ENCODE measurements around the gene ADGRG3. TPM values are rescaled to one million over a fixed set of nuclear protein-coding genes. Genes with fewer than 3 reads are reported as not detected.
"Not testable (repeated sequence)": the region's sequence is repeated elsewhere in the genome, so short reads cannot be mapped to it uniquely, and the experiment has no call there.

ADGRG3 gene
- total RNA-seq, 1 donor from 2014 or later, result not detected

GRCh38 chr16:57709663-57710062, 41.6 kb downstream of the ADGRG3 start:
- Mint-ChIP-seq H3K27ac (ENCODE audit: unreplicated experiment) (no peak overlapping the region), H3K9me3 (ENCODE audit: unreplicated experiment) (no peaks in the 10 kb centered on the region), H3K4me1 (ENCODE audit: unreplicated experiment) (no peaks in the 10 kb centered on the region), H3K36me3 (ENCODE audit: unreplicated experiment) (no peaks in the 10 kb centered on the region), H3K4me3 (ENCODE audit: unreplicated experiment) (no peak overlapping the region), H3K27me3 (ENCODE audit: unreplicated experiment) (peaks cover 72% of the 10 kb centered on the region)
- no peak for DNase-seq (ENCODE audit: extremely low spot score, unreplicated experiment)
- TF ChIP-seq, protein P1, sequence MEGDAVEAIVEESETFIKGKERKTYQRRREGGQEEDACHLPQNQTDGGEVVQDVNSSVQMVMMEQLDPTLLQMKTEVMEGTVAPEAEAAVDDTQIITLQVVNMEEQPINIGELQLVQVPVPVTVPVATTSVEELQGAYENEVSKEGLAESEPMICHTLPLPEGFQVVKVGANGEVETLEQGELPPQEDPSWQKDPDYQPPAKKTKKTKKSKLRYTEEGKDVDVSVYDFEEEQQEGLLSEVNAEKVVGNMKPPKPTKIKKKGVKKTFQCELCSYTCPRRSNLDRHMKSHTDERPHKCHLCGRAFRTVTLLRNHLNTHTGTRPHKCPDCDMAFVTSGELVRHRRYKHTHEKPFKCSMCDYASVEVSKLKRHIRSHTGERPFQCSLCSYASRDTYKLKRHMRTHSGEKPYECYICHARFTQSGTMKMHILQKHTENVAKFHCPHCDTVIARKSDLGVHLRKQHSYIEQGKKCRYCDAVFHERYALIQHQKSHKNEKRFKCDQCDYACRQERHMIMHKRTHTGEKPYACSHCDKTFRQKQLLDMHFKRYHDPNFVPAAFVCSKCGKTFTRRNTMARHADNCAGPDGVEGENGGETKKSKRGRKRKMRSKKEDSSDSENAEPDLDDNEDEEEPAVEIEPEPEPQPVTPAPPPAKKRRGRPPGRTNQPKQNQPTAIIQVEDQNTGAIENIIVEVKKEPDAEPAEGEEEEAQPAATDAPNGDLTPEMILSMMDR (IDR thresholded peaks at IDR 0.05), result no peak

DNA sequence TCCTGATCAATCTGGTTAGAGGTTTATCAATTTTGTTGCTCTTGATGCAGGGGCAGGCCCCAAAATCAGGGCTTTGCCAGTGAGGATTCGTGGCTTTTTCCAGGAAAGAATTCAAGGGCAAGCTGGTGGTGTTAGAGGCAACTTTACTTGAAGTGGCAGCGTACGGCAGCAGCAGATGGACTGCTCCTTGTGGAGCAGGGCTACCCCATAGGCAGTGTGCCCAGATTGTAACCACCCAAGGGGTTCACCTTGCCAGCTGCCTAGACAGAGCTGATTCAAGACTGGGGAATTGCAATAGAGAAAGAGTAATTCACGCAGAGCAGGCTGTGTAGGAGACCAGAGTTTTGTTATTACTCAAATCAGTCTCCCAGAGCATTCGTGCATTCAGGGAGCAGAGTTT, 43.2 kb downstream of the ADGRG3 start:
- Mint-ChIP-seq H3K36me3 (ENCODE audit: unreplicated experiment) (no peaks in the 10 kb centered on the region), H3K4me3 (ENCODE audit: unreplicated experiment) (no peak overlapping the region), H3K9me3 (ENCODE audit: unreplicated experiment) (no peaks in the 10 kb centered on the region), H3K27me3 (ENCODE audit: unreplicated experiment) (peaks cover 83% of the 10 kb centered on the region), H3K27ac (ENCODE audit: unreplicated experiment) (no peak overlapping the region), H3K4me1 (ENCODE audit: unreplicated experiment) (no peaks in the 10 kb centered on the region)
- no peak for DNase-seq (ENCODE audit: extremely low spot score, unreplicated experiment)
- TF ChIP-seq, protein P1 (IDR thresholded peaks at IDR 0.05), result no peak

DNA sequence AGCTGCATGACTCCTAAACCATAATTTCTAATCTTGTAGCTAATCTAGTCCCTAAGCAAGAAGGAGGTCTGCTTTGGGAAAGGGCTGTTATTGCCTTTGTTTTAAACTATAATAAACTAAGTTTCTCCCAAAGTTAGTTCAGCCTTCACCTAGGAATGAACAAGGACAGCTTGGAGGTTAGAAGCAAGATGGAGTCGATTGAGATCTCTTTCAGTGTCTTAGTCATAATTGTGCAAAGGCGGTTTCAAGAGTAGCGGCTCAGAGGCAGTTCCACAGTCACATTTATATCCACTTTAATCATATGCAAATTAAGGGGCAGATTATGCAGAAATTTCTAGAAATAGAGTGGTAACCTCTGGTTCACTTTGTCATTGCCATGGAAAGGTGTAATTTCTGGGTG, 43.9 kb downstream of the ADGRG3 start:
- Mint-ChIP-seq H3K4me1 (ENCODE audit: unreplicated experiment) (no peaks in the 10 kb centered on the region), H3K4me3 (ENCODE audit: unreplicated experiment) (no peak overlapping the region), H3K27ac (ENCODE audit: unreplicated experiment) (no peak overlapping the region), H3K27me3 (ENCODE audit: unreplicated experiment) (peaks cover 85% of the 10 kb centered on the region), H3K36me3 (ENCODE audit: unreplicated experiment) (no peaks in the 10 kb centered on the region), H3K9me3 (ENCODE audit: unreplicated experiment) (no peaks in the 10 kb centered on the region)
- TF ChIP-seq, protein P1 (IDR thresholded peaks at IDR 0.05), result no peak
- DNase-seq (ENCODE audit: extremely low spot score, unreplicated experiment), result no peak

- H3K27me3 Mint-ChIP-seq (ENCODE audit: unreplicated experiment), result peaks cover 80% of the 10 kb centered on the region
- not testable (repeated sequence) for H3K4me3 Mint-ChIP-seq (ENCODE audit: unreplicated experiment); H3K4me1 Mint-ChIP-seq (ENCODE audit: unreplicated experiment); H3K27ac Mint-ChIP-seq (ENCODE audit: unreplicated experiment); DNase-seq (ENCODE audit: extremely low spot score, unreplicated experiment); H3K36me3 Mint-ChIP-seq (ENCODE audit: unreplicated experiment); H3K9me3 Mint-ChIP-seq (ENCODE audit: unreplicated experiment)
Observed at GRCh38 chr16:57712569-57712968, 44.5 kb downstream of the ADGRG3 start.

GRCh38 chr16:57713596-57713995, 45.5 kb downstream of the ADGRG3 start:
- no peaks in the 10 kb centered on the region for H3K4me1 Mint-ChIP-seq (ENCODE audit: unreplicated experiment)
- H3K27me3 Mint-ChIP-seq (ENCODE audit: unreplicated experiment), result peaks cover 73% of the 10 kb centered on the region
- no peak overlapping the region for H3K4me3 Mint-ChIP-seq (ENCODE audit: unreplicated experiment)
- H3K36me3 Mint-ChIP-seq (ENCODE audit: unreplicated experiment), result no peaks in the 10 kb centered on the region
- TF ChIP-seq, protein P1 (IDR thresholded peaks at IDR 0.05), result no peak
- DNase-seq (ENCODE audit: extremely low spot score, unreplicated experiment), result no peak
- no peaks in the 10 kb centered on the region for H3K9me3 Mint-ChIP-seq (ENCODE audit: unreplicated experiment)
- H3K27ac Mint-ChIP-seq (ENCODE audit: unreplicated experiment), result no peak overlapping the region

DNA sequence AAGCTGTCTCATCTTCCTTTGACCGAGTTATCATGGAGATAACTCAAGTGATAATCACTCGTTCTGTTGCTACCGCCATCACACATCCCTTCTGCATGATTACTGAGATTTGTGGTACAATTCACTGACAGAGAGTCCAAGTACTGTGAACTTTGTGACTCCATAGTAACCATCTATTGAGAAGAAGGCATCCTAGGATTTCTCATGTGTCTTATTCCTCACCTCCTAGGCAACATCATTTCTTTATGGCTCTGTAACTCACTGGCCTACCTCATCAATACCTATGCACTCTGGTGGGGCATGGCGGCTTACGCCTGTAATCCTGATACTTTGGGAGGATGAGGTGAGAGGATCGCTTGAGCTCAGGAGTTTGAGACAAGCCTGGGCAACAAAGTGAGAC, 45.9 kb downstream of the ADGRG3 start:
- no peak overlapping the region for H3K4me3 Mint-ChIP-seq (ENCODE audit: unreplicated experiment)
- TF ChIP-seq, protein P1 (IDR thresholded peaks at IDR 0.05), result no peak
- H3K36me3 Mint-ChIP-seq (ENCODE audit: unreplicated experiment), result no peaks in the 10 kb centered on the region
- H3K9me3 Mint-ChIP-seq (ENCODE audit: unreplicated experiment), result no peaks in the 10 kb centered on the region
- H3K27ac Mint-ChIP-seq (ENCODE audit: unreplicated experiment), result no peak overlapping the region
- H3K4me1 Mint-ChIP-seq (ENCODE audit: unreplicated experiment), result no peaks in the 10 kb centered on the region
- H3K27me3 Mint-ChIP-seq (ENCODE audit: unreplicated experiment), result peaks cover 72% of the 10 kb centered on the region
- DNase-seq (ENCODE audit: extremely low spot score, unreplicated experiment), result no peak

Data from osteocyte (in vitro differentiated cells).